Measurements from ENCODE around the gene PDGFRA. TPM values are rescaled to one million over a fixed set of nuclear protein-coding genes. Genes with fewer than 3 reads are reported as not detected.

PDGFRA gene
- total RNA-seq, 1 donor from 2014 or later = 2.1 TPM

DNA sequence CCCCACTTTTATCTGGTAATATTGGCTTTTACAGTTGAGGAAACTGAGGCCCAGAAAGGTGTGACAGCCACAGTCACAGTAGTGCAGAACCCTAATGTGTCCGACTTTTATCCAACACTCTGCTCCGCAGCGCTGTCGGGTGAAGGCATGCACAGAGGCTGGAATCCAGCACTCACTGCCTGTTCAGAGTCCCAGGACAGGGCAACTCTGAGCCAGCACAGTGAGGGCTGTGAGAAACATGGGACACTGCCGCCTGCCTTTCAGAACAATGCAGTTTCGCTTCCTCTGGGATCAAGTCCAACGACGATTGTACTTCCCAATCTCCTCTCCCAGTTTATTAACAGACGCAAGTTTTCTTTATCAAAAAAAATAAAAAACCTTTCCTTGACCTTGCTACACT is 41.9 kb upstream of the PDGFRA start:
- no peak overlapping the region for H3K27ac Mint-ChIP-seq (ENCODE audit: unreplicated experiment)
- peaks cover 3% of the 10 kb centered on the region for H3K9me3 Mint-ChIP-seq
- H3K4me3 Mint-ChIP-seq = no peak overlapping the region
- DNase-seq (ENCODE audit: low read depth, low spot score) = no peak
- H3K27me3 Mint-ChIP-seq (ENCODE audit: low read depth) = peaks cover 3% of the 10 kb centered on the region
- no peak for TF ChIP-seq CTCF (conservative IDR thresholded peaks at IDR 0.05)
- H3K36me3 Mint-ChIP-seq (ENCODE audit: low read depth) = no peaks in the 10 kb centered on the region
- H3K4me1 Mint-ChIP-seq = no peaks in the 10 kb centered on the region

- peaks cover 3% of the 10 kb centered on the region for H3K27me3 Mint-ChIP-seq (ENCODE audit: low read depth)
- no peak overlapping the region for H3K27ac Mint-ChIP-seq (ENCODE audit: unreplicated experiment)
- no peak for DNase-seq (ENCODE audit: low read depth, low spot score)
- TF ChIP-seq CTCF (conservative IDR thresholded peaks at IDR 0.05) = no peak
- no peaks in the 10 kb centered on the region for H3K4me1 Mint-ChIP-seq
- peaks cover 3% of the 10 kb centered on the region for H3K9me3 Mint-ChIP-seq
- H3K4me3 Mint-ChIP-seq = no peak overlapping the region
- H3K36me3 Mint-ChIP-seq (ENCODE audit: low read depth) = no peaks in the 10 kb centered on the region
Measured at GRCh38 chr4:54189140-54189539, 40.0 kb upstream of the PDGFRA start.

DNA sequence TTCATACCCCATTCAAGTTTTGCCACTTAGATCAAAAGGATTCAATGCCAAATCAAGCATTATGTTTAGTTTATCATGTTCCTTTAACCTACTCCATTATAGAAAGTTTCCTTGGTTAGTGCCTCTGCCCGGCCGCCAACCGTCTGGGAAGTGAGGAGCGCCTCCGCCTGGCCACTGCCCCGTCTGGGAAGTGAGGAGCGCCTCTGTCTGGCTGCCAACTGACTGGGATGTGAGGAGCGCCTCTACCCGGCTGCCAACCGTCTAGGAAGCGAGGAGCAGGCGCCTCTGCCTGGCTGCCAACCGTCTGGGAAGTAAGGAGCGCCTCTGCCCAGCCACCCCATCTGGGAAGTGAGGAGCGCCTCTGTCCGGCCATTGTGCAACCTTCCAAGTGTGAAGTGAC is 36.3 kb upstream of the PDGFRA start:
- no peak for DNase-seq (ENCODE audit: low read depth, low spot score)
- TF ChIP-seq CTCF (conservative IDR thresholded peaks at IDR 0.05) = no peak
- peaks cover 3% of the 10 kb centered on the region for H3K27me3 Mint-ChIP-seq (ENCODE audit: low read depth)
- peaks cover 3% of the 10 kb centered on the region for H3K9me3 Mint-ChIP-seq
- no peak overlapping the region for H3K4me3 Mint-ChIP-seq
- H3K4me1 Mint-ChIP-seq = peaks cover 10% of the 10 kb centered on the region
- peaks cover 2% of the 10 kb centered on the region for H3K36me3 Mint-ChIP-seq (ENCODE audit: low read depth)
- no peak overlapping the region for H3K27ac Mint-ChIP-seq (ENCODE audit: unreplicated experiment)

DNA sequence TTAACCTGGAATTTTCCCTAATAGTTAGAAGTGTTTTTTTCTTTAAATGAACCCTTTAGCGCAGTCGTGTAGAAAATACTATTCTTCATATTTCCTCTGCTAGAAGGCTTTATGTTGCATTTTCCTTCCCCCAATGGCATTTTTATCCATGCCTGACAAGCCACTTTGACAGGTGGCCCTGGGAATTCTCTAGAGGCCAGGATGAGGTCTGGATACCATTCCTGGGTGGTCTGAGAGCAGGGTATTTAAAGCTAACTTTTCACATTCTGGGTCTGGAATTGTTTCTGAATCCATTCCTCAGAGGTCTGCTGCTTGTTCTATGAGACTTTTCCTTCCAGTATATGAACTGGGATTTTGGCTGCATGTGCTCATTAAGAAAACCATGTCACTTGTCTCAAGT is 31.2 kb upstream of the PDGFRA start:
- Mint-ChIP-seq H3K27me3 (ENCODE audit: low read depth) (no peaks in the 10 kb centered on the region), H3K4me3 (no peak overlapping the region), H3K4me1 (peaks cover 16% of the 10 kb centered on the region), H3K36me3 (ENCODE audit: low read depth) (peaks cover 2% of the 10 kb centered on the region), H3K27ac (ENCODE audit: unreplicated experiment) (no peak overlapping the region), H3K9me3 (peaks cover 4% of the 10 kb centered on the region)
- DNase-seq (ENCODE audit: low read depth, low spot score) = no peak
- TF ChIP-seq CTCF (conservative IDR thresholded peaks at IDR 0.05) = no peak

- Mint-ChIP-seq H3K4me3 (no peak overlapping the region), H3K9me3 (peaks cover 4% of the 10 kb centered on the region), H3K36me3 (ENCODE audit: low read depth) (peaks cover 2% of the 10 kb centered on the region), H3K4me1 (peaks cover 16% of the 10 kb centered on the region), H3K27ac (ENCODE audit: unreplicated experiment) (no peak overlapping the region), H3K27me3 (ENCODE audit: low read depth) (no peaks in the 10 kb centered on the region)
- no peak for TF ChIP-seq CTCF (conservative IDR thresholded peaks at IDR 0.05)
- no peak for DNase-seq (ENCODE audit: low read depth, low spot score)
Measured at GRCh38 chr4:54199919-54200318, 29.2 kb upstream of the PDGFRA start.

DNA sequence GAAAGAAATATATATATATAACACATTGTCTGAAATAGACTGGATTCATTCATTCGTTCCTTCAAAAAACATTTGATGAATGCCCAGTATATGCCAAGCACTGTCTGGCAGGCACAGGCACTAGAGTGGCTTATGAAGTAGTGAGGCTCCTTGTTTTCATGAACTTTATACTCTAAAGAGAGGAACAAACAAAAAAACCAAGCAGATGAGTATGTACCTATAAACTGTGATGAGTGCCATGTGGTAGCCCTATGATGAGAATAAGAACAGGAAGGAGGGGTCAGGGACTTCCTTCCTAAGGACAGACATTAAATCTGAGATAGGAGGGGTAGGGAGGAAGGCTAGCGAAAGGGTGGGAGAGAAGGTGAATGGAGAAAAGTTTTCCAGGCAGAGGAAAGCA is 19.5 kb upstream of the PDGFRA start:
- Mint-ChIP-seq H3K4me3 (no peak overlapping the region), H3K36me3 (ENCODE audit: low read depth) (peaks cover 2% of the 10 kb centered on the region), H3K9me3 (peaks cover 9% of the 10 kb centered on the region), H3K27me3 (ENCODE audit: low read depth) (peaks cover 17% of the 10 kb centered on the region), H3K4me1 (no peaks in the 10 kb centered on the region), H3K27ac (ENCODE audit: unreplicated experiment) (no peak overlapping the region)
- DNase-seq (ENCODE audit: low read depth, low spot score) = no peak
- no peak for TF ChIP-seq CTCF (conservative IDR thresholded peaks at IDR 0.05)
